OCI-LY7 (cell line): Measurements from ENCODE around the gene DUSP6.

ENCODE experiments used
- CTCF ChIP-seq: fragments of 200-600 bp; sonication (generic); conservative IDR thresholded peaks from 2 replicates; pipeline ENCODE4 v1.5.1; 2014; ENCODE audit warnings: mild to moderate bottlenecking, antibody characterized with exemption, low read length, moderate library complexity, mixed read lengths
- EZH2phosphoT487 ChIP-seq: fragments of 200-600 bp; sonication (generic); IDR thresholded peaks from 2 replicates; pipeline ENCODE4 v1.6.1; 2018; ENCODE audit warnings: low read depth, borderline replicate concordance, mild to moderate bottlenecking, mixed run types, antibody characterized with exemption, low read length, moderate library complexity, mixed read lengths

- TF ChIP-seq CTCF (no peak), EZH2phosphoT487 (no peak)
These were observed 5.5 kb downstream of the DUSP6 start for GRCh38 chr12:89346741-89347324.
